Transverse colon (tissue), 4 donors: ENCODE results near the gene TALDO1. TPM values are rescaled to one million over a fixed set of nuclear protein-coding genes. Genes with fewer than 3 reads are reported as not detected.

Experiments
- DNase-seq: peaks from one replicate; pipeline ENCODE4 v3.0.0-alpha.2; 2019
- H3K27ac ChIP-seq, 4 donors: fragments of 200-600 bp; sonication (generic); 2 replicates each; pipeline ENCODE4 v1.5.1; 2016 to 2018; ENCODE audit warnings: inconsistent platforms in 4 of 4
- H3K27me3 ChIP-seq: fragments of 200-600 bp; sonication (generic); 2 replicates; pipeline ENCODE4 v1.5.1; 2017; ENCODE audit warnings: inconsistent platforms
- H3K36me3 ChIP-seq, 4 donors: fragments of 200-600 bp; sonication (generic); 2 replicates each; pipeline ENCODE4 v1.5.1; 2017 to 2019; ENCODE audit warnings: inconsistent platforms in 4 of 4
- H3K4me1 ChIP-seq, 4 donors: fragments of 200-600 bp; sonication (generic); 2 replicates each; pipeline ENCODE4 v1.5.1; 2017 to 2020; ENCODE audit warnings: inconsistent platforms in 4 of 4
- H3K4me3 ChIP-seq, 4 donors: fragments of 200-600 bp; sonication (generic); 1 replicate in 1 of 4; 2 replicates in 3 of 4; pipeline versions ENCODE4 v1.5.1 to v1.6.1; 2017 to 2019; ENCODE audit warnings: inconsistent platforms in 4 of 4
- H3K9me3 ChIP-seq, 2 donors: fragments of 200-600 bp; sonication (generic); 2 replicates each; pipeline ENCODE4 v1.5.1; 2017 to 2019; ENCODE audit warnings: inconsistent platforms in 2 of 2
- EP300 ChIP-seq: sonication (generic); formaldehyde crosslinking; IDR thresholded peaks from one replicate; pipeline ENCODE4 v1.6.1; 2017; ENCODE audit warnings: antibody characterized with exemption, low read depth
- POLR2A ChIP-seq: fragments of 450-650 bp; IDR thresholded peaks from one replicate; pipeline ENCODE4 v1.6.1; 2016; ENCODE audit warnings: antibody characterized with exemption, mild to moderate bottlenecking, moderate library complexity
- POLR2AphosphoS5 ChIP-seq, 3 donors: sonication (generic); formaldehyde crosslinking; IDR thresholded peaks; one replicate each; pipeline ENCODE4 v1.6.1; 2016; ENCODE audit warnings: antibody characterized with exemption in 3 of 3
- WGBS, 2 donors: methylation state at CpG; one replicate each; pipeline ENCODE4 v1.1.5; 2018; ENCODE audit warnings: low coverage in 1 of 2; 5-methylcytosine and 5-hydroxymethylcytosine counted together
- in situ Hi-C, 4 donors: fragments of 200-750 bp; cut with MboI; loops; one replicate each; pipeline versions ENCODE4 v1.15.0 to v1.15.1; 2017; ENCODE audit warnings: low sequenced_read_pairs in 3 of 4, low pct_ligation_motif_present in 1 of 4, low pct_unique_long_range_greater_than_20kb in 1 of 4
- intact Hi-C: fragments of 100-400 bp; cut with DNase I; formaldehyde crosslinking; loops from one replicate; pipeline ENCODE4 v1.15.1; 2023; ENCODE audit warnings: low total_unique reads
- total RNA-seq, 4 donors: library from RNA; depleted of rRNA; stranded (reverse); fragments of >200 nt; gene quantifications; one replicate each; pipeline ENCODE4 v1.1.0, GENCODE V29; 2016
- TF ChIP-seq, protein P1 (sequence below), 5 experiments: fragments of 200-600 bp in 3 of 5; fragments of 450-650 bp in 2 of 5; sonication (generic) in 3 of 5; IDR thresholded peaks; 1 replicate in 2 of 5; 2 replicates in 3 of 5; pipeline ENCODE4 v1.5.1; 2016 to 2017; ENCODE audit warnings: antibody characterized with exemption in 5 of 5, inconsistent platforms in 3 of 5, mild to moderate bottlenecking in 2 of 5, moderate library complexity in 1 of 5

Gene TALDO1
- total RNA-seq, 4 donors from 2014 or later: 124 to 164 (median 141) TPM

DNA sequence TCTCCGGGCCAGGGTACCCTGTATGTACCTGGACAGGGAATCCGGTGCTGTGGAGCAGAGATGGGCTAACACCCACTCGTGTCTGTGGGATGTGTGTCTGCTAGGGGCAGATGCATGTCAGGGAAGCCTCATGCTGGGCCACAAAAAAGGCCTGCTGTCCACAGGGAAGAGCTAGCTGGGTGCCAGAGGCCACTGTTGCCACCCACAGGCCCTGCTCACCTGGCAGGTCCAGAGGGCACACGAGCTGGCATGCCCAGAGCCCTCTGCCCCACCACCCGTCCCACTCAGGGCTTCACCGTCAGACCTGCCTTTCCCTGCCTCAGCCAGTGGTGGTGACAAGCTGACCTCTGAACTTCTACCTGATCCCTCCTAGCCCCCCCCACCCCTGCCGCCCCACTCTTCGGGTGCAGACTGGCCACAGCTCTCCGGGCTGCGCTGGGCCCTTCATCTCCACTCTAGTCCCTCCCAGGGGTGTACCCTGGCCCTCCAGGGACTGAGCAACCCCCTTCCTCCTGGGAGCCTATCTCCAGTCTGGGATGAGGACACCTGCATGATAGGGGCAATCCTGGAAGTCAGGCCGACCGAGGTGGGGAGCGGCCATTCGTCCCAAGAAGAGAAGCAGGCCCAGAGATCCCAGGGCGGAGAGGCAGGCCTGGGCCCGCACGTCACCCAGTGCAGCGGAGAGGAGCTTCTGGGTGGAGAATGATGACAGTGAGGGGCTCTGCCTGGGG, 49.5 kb downstream of the TALDO1 start:
- peak overlapping the region; percentile 81 to 94 (median 88) for H3K27ac ChIP-seq
- no peak for TF ChIP-seq EP300
- no peak for TF ChIP-seq POLR2A
- TF ChIP-seq, protein P1, sequence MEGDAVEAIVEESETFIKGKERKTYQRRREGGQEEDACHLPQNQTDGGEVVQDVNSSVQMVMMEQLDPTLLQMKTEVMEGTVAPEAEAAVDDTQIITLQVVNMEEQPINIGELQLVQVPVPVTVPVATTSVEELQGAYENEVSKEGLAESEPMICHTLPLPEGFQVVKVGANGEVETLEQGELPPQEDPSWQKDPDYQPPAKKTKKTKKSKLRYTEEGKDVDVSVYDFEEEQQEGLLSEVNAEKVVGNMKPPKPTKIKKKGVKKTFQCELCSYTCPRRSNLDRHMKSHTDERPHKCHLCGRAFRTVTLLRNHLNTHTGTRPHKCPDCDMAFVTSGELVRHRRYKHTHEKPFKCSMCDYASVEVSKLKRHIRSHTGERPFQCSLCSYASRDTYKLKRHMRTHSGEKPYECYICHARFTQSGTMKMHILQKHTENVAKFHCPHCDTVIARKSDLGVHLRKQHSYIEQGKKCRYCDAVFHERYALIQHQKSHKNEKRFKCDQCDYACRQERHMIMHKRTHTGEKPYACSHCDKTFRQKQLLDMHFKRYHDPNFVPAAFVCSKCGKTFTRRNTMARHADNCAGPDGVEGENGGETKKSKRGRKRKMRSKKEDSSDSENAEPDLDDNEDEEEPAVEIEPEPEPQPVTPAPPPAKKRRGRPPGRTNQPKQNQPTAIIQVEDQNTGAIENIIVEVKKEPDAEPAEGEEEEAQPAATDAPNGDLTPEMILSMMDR (IDR thresholded peaks at IDR 0.05): no peak
- TF ChIP-seq POLR2AphosphoS5 (IDR thresholded peaks at IDR 0.05): no peak
- in situ Hi-C loops (no loop called here), intact Hi-C loops (no loop called here)
- no peaks in the 10 kb centered on the region for H3K9me3 ChIP-seq
- H3K27me3 ChIP-seq: no peaks in the 10 kb centered on the region
- H3K36me3 ChIP-seq: no peaks in the 10 kb centered on the region
- H3K4me3 ChIP-seq: peak overlapping the region; percentile 59 to 75 (median 72)
- DNase-seq: peak; percentile 37
- H3K4me1 ChIP-seq: peaks cover 16 to 35% (median 30%) of the 10 kb centered on the region in 4 donors
- WGBS, 2 donors: 6% methylated on average over 16 of the region's 18 CpGs; no CpG with 5 or more reads in 1 of the 2 donors

DNA sequence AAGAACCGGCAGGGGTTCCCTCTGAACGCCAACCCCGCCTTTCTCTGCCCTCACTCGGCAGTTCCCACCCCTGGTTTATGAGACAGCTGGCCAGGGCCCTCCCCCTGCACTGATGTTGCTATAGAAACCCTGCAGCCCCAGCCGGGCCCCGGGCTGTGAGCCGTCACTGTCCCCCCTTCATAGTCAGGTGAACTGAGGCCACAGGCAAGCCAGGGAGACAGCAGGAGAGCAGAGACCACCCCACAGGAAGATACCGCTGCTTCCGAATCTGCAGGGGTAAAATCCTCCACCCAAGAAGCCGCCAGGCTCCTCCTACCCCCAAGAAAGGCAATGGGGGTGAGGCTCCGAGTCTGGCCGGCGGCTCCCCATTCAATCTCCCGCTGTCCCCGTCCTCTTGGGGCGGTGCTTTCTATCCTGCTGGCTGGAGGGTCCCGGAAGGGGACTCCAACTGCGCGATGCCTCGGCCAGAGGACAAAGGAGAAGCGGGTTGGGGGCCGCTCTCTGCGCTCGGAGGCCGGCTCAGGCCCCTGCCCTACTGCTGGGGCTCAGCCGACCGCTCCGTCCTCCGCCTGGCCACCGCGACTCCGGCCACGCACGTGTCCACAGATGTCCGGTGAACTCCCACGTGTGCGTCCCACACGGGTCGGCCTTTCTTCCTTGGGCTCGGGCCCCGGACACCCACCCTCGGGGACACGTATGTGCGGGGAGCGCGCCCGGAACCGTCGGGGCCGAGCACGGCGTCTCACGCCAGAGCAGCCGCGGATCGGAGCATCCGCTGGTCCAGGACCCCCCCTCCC, 50.2 kb downstream of the TALDO1 start:
- Histone ChIP-seq H3K36me3 (no peaks in the 10 kb centered on the region), H3K9me3 (no peaks in the 10 kb centered on the region), H3K4me3 (peak overlapping the region; percentile 59 to 75 (median 72)), H3K27me3 (no peaks in the 10 kb centered on the region), H3K27ac (peak overlapping the region; percentile 81 to 94 (median 88)), H3K4me1 (peaks cover 16 to 35% (median 30%) of the 10 kb centered on the region in 4 donors)
- peak; percentile 80 for DNase-seq
- WGBS, 2 donors: 2% methylated on average over 43 of the region's 57 CpGs; no CpG with 5 or more reads in 1 of the 2 donors
- TF ChIP-seq POLR2AphosphoS5 (IDR thresholded peaks at IDR 0.05): no peak
- no peak for TF ChIP-seq POLR2A
- TF ChIP-seq, protein P1 (IDR thresholded peaks at IDR 0.05): no peak
- TF ChIP-seq EP300: no peak
- in situ Hi-C loops: no loop called here
- intact Hi-C loops: no loop called here

- peaks cover 16 to 35% (median 30%) of the 10 kb centered on the region in 4 donors for H3K4me1 ChIP-seq
- in situ Hi-C loops: no loop called here
- no peaks in the 10 kb centered on the region for H3K9me3 ChIP-seq
- intact Hi-C loops: no loop called here
- H3K27me3 ChIP-seq: no peaks in the 10 kb centered on the region
- H3K27ac ChIP-seq: peak within 1 kb of the TSS; percentile 81 to 94 (median 88)
- DNase-seq: peak; percentile 83
- H3K4me3 ChIP-seq: peak within 1 kb of the TSS; percentile 59 to 75 (median 72)
- TF ChIP-seq, protein P1 (IDR thresholded peaks at IDR 0.05): peak; percentile 72 to 94 (median 87)
- TF ChIP-seq POLR2AphosphoS5 (IDR thresholded peaks at IDR 0.05): no peak
- TF ChIP-seq EP300: no peak
- WGBS, 2 donors: 12% methylated on average over 11 of the region's 69 CpGs; no CpG with 5 or more reads in 1 of the 2 donors
- no peaks in the 10 kb centered on the region for H3K36me3 ChIP-seq
Observed at GRCh38 chr11:798093-798713, 50.9 kb downstream of the TALDO1 start, which contains the start of gene SLC25A22. Gene SLC25A22 (minus strand): TSS chr11:798281. CDS start chr11:795006, 3,275 bp downstream.
